Retina (tissue), 1 donor: ENCODE results near the gene HK1.
A peak's percentile ranks its signal among the peaks of the same experiment; 100 is the strongest.

Experiments
- DNase-seq: peaks from one replicate; pipeline ENCODE4 v3.0.0-alpha.2; 2016

The HK1 gene

DNA sequence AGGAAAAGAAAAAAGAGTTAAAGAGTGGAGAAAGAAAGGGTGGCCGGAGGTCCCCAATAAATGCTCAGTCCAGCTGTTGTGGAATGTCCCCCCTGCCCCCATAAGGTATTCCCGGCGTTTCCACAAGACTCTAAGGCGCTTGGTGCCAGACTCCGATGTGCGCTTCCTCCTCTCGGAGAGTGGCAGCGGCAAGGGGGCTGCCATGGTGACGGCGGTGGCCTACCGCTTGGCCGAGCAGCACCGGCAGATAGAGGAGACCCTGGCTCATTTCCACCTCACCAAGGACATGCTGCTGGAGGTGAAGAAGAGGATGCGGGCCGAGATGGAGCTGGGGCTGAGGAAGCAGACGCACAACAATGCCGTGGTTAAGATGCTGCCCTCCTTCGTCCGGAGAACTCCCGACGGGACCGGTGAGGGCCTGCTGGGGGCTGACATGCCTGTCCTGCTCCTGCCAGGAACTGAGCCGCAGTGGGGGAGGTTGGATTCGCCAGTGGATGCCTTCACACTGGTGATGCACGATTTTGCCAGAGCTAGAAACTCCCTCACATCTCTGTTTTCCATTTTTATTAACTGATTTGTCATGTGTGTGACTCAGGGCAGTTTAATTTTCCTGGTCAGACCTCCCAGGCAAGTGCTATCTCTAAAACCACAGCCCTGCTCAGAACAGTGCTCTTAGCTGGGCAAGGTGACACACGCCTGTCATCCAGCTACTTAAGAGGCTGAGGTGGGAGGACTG, 104.3 kb downstream of the HK1 start:
- no peak for DNase-seq

DNA sequence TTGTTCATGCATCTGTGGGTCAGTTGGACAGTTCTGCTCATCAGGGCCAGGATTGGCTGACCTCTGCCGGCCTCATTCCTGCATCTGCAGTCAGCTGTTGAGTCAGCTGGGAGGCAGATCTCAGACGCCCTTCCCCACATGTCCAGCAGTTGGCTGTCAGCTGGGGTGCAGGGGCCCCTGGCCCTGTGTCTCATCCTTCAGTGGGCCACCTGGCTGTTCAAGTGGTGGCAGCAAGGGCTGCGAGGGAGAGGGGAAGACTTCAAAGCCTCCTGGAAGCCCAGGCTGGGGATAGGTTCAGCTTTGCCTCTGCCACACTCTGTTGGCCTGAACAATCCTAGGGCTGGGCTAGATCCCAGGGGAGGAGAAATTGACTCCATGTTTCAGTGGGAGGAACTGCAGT, 105.3 kb downstream of the HK1 start:
- DNase-seq: peak; percentile 36

DNA sequence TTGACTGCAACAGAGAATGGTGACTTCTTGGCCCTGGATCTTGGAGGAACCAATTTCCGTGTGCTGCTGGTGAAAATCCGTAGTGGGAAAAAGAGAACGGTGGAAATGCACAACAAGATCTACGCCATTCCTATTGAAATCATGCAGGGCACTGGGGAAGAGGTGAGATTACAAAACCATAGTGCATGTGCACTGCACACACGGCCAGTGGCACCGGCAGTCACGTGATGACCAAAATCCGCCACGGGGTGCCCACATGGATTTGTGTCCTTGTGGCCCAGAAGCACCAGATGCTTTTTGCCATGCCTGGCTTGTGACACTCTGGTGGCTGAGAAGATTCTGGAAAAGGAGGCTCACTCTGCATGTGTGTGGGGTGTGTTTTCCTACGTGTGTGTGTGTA, 106.0 kb downstream of the HK1 start:
- no peak for DNase-seq

DNA sequence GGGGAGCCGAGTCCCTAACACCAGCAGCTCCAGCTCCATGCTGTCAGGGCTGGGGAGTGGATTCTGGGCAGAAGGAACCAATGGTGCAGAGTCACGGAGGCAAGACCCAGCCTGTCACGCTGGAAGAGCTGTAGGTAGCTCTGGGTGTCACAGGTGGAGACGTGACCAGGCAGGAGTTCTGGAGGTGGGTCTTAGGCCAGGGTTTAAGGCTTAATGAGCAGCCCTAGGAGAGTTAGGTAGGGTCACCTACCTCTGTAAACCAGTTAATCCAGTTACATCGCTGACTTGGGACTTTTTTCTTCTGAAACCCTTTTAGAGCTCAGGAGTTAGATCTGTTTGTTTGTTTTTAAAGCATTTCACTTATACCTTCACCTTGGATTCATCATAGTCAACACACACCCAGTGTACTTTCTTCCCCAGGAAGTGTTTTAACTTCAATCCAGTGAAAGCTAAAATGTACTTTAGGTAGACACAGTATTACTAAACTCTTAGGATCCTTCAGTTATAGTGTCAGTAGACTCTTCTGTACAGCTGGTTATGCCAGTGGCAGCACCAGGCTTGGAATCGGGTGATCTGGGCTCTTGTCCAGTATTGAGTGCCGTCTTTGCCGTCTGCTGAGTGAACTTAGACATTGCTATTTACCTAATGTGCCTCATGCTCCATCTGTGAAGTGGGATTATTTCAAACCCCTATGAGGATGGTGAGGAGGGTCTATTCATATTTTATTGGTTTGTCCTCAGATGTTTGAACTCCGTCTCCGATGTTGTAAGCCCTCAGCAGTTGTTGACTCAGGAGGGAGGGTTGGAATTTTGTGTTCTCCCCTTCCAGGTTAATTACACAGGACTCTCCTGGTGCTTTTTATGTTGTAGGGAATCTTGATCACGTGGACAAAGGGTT, 107.4 kb downstream of the HK1 start:
- DNase-seq: no peak

DNA sequence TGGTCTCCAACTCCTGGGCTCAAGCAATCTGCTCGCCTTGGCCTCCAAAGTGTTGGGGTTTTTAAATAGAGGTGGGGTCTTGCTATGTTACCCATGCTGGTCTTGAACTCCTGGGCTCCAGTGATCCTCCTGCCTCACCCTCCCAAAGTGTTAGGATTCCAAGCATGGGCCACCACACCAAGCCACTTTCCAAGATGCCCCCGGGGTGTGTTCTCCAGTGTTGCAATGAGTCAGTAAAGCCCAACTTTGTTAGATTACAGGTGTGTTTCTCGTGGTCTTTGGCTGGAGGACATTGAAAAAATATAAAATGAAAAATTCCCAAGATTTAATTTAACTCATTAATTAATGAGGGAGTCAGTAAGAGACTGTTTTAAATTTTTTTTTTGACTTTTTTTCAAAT, 109.2 kb downstream of the HK1 start:
- DNase-seq: no peak

DNA sequence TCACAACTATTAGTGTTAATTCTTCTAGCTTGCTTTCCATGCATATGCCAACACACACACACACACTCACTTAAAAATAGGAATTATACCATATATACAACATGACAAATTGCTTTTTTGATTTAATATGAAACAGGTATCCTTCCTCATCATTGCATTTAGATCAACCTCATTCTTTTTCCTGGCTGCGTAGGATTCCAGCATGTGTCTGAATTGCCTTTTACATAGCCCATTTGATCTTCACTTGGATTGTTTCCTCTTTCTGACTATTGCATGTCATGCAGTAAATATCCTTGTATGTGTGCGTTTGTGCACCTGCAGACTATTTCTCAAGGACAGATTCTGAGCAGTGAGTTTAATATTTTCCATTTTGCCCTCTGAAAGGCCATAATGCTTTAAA, 110.2 kb downstream of the HK1 start:
- no peak for DNase-seq

DNA sequence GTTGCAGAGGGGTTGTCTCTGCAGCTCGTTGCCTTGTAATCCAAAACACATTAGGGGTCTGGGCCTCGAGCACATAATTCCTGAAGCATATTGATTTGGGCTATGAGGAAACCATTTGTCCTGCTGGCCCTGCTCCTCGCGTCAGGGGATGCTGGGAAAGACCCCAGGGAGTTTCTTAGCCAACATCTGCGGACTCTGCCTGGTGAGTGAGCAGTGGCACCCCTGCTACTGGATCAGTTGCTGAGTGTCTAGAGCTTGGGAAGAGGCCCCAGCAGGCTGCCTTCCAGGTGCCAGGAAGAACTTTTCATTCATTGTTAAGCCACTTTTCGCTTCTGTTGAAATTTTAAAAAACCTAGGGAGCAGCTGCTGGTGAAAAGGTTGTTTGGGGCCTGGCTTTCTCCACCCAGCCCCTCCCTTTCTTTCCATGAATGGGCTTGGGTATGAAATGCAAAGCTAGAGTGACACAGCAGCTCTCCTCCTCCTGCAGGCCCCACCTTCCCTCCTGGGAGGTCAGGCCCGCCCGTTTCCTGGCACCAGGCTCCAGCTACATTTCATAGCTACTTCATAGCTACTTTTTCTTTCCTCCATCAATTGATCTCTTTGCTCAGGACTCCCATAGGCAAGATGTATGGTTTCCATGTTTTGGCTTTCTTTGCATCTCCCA, 111.7 kb downstream of the HK1 start:
- DNase-seq: no peak

DNA sequence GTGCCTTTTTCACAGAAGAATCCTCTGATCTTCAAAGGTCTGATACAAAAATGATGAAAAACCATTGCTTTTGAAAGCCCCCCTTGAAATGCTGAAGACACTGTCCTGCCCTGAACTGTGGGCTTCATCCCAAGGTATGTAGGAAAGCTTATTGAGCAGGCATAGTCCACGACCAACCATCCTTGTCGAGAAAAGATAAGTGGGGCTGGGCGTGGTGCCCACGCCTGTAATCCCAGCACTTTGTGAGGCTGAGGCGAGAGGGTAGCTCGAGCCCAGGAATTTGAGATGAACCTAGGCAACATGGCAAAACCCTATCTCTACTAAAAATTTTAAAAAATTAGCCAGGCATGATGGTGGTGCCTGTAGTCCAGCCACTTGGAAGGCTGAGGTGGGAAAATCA, 112.9 kb downstream of the HK1 start:
- DNase-seq: no peak

DNA sequence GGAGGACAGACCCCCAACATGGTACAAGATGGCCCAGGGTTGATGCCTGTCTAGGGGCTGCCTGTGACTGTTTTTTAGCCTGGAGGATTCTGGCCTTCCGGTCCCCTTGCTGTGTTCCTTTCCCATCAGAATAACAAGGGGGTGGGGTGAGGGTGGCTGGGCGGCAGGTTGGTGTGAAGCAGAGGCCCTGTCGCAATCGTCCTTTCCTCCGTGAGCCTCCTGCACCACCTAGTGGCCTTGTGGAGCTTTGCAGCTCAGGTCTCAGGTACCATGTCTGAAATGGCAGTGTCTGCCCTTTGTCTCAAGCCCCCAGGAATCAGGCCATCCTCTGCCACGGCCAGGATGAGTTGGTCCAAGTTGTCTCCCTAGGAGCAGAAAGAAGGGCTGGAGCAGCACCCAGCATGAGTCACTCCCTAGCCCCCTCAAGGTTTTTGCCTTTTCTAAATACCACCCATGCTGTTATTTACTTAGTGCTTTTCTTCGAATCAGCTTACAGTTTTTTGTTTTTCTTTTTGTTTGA, 114.2 kb downstream of the HK1 start:
- DNase-seq: peak; percentile 89

DNA sequence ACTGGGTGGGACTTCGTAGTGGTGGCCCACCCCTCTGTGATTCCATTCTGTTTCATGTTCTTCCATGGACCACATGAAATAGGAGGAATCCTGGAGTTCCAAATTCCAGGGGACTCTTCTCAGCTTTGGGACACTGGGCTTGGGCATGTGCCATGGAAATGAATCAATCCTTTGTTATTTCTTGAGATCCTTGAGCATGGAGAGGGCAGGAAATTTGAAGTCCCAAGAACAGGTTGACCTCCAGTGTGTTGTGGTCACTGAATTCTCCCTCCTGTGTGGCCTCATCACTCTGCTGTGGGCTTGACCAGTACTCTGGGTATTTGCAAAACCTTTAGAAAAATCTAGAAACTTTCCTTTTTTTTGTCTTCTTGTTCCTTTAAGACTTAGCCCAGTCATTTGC, 115.7 kb downstream of the HK1 start:
- DNase-seq: no peak

DNA sequence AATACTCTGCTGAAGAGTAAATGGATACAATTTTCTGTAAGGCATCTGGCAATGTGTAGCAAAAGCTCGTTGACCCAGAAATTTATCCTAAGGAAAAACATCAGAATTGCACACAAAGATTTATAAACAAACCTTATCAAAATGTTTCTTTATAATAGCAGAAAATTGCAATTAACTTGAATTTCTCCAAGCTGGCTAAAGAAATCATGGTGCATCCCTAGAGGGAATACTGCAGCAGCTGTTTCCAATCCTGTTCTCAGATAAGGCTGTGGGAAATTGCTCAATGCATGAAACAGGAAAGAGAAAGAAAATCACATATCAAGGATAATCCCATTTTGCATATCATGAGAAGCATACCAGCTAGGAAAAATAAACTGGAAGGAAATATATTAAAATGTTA, 119.7 kb downstream of the HK1 start:
- no peak for DNase-seq

DNA sequence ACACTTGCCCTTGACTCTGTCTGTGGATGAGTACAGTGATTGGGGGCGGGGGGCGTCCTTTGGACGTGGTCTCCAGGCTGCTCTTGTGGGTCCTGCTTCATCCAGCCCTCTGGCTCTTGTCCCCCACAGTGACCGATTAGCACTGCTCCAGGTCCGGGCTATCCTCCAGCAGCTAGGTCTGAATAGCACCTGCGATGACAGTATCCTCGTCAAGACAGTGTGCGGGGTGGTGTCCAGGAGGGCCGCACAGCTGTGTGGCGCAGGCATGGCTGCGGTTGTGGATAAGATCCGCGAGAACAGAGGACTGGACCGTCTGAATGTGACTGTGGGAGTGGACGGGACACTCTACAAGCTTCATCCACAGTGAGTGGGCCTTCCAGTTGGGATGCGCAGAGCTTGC, 120.2 kb downstream of the HK1 start:
- DNase-seq: no peak

DNA sequence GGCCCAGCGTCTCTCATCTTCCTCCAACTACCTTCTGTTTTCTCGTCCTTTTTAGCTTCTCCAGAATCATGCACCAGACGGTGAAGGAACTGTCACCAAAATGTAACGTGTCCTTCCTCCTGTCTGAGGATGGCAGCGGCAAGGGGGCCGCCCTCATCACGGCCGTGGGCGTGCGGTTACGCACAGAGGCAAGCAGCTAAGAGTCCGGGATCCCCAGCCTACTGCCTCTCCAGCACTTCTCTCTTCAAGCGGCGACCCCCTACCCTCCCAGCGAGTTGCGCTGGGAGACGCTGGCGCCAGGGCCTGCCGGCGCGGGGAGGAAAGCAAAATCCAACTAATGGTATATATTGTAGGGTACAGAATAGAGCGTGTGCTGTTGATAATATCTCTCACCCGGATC, 122.6 kb downstream of the HK1 start:
- no peak for DNase-seq

DNA sequence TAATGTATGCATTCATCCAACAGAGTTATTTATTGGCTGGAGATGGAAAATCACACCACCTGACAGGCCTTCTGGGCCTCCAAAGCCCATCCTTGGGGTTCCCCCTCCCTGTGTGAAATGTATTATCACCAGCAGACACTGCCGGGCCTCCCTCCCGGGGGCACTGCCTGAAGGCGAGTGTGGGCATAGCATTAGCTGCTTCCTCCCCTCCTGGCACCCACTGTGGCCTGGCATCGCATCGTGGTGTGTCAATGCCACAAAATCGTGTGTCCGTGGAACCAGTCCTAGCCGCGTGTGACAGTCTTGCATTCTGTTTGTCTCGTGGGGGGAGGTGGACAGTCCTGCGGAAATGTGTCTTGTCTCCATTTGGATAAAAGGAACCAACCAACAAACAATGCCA, 123.1 kb downstream of the HK1 start:
- DNase-seq: no peak

DNA sequence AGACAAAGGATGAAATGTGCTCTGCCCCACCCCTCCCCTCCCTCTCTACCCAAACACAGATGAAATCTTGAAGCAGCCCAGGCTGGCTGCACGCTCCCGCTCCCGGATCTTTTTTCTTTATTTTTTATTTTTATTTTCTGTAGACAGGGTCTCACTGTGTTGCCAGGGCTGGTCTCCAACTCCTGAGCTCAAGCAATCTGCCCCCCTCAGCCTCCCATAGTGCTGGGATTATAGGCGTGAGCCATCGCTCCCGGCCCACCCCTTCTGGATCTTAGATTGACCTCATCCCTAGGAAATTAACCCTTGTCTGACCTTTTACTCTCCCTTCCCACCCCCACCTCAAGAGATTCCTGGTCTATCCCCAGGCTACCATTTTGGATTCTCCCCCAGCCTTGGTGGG, 124.1 kb downstream of the HK1 start:
- no peak for DNase-seq

DNA sequence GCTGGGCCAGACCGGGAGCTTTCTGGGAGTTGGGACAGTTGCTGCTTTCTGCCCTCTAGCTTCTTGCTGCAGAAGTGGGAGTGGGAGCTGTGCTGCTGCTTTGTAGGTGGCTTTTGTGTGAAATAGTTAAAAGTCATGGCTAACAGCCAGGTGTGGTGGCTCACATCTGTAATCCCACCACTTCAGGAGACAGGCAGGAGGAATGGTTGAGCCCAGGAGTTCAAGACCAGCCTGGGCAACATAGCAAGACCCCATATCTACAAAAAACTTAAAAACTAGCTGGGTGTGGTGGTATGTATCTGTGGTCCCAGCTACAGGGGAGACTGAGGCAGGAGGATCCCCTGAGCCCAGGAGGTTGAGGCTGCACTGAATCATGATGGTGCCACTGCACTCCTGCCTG, 124.8 kb downstream of the HK1 start:
- no peak for DNase-seq

DNA sequence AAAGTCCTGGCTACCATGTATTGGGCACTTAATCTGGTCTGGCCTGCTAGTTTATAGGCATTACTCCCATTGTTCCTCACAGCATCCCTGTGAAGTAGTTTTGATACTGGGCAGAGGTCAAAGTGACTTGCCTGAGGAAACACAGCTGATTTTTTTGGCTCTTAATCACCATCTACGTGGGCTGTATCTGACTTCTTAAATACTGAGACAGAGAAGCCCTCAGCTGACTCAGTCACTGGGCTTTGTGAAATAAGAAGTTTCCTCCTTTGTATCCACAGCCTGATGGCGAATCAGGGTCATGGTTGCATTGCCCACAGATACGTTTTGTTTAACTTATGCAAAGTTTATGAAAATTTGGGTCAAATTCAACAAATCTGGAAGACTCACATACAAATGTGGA, 125.2 kb downstream of the HK1 start:
- DNase-seq: no peak

DNA sequence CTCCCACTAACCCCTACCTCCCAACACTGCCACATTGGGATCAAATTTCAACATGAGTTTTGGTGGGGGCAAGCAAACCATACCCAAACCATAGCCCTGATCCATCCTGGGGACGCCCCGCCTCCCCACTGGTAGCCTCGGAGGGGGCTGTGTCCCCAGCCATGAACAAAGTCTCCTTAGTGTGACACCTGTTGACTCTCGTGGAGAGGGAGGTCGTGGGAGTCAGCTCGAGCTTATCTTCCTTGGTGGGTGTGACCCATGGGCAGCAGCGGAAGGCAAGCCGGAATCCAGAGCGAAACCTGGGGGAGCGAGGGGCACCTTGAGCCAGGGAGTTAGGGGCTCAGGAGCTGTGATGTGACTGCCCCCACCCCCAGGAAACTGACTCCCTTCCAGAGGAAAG, 126.5 kb downstream of the HK1 start:
- no peak for DNase-seq

DNA sequence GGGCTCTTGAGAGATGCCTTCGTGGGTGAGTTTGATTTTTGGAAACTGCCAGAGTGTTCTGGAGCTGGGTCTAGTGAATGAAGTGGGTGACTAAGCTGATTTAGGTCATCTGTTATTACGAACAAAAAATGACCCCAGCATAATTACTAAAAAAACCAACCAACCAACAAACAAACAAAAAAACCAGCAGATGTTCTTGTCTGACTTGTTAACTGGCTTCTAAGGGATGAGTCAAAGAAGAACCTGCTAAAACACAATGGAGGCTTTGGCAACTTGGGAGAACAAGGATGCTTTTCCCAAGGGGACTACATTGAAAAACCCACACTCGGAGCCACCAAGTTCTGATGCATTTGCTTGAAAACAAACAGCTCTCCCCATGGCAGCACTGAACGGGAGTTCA, 126.9 kb downstream of the HK1 start:
- DNase-seq: no peak

DNA sequence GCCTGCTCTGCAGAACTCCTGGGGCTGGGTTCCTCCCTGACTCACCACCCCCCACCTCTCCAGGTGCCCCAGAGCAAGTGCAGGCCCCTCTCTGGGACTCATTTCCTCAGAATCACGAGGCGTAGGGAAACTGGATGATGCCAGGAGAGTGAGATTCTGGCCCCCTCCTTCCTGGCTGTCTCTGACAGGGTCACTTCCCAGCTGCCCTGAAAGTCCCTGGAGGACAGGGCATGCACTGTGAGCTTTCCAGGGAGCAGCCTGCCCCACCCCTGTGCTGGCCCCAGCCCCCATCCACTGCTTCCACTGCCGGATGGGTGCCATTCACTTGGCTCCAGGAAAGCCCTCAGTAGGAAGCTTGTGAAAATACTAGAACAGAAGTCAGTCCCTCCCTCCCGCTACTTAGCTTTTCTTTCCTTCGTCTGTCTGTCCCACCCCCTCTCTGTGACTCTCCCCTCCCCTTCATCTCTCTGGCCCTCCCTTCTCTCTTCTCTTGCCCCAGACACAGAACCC, 128.1 kb downstream of the HK1 start:
- no peak for DNase-seq

DNA sequence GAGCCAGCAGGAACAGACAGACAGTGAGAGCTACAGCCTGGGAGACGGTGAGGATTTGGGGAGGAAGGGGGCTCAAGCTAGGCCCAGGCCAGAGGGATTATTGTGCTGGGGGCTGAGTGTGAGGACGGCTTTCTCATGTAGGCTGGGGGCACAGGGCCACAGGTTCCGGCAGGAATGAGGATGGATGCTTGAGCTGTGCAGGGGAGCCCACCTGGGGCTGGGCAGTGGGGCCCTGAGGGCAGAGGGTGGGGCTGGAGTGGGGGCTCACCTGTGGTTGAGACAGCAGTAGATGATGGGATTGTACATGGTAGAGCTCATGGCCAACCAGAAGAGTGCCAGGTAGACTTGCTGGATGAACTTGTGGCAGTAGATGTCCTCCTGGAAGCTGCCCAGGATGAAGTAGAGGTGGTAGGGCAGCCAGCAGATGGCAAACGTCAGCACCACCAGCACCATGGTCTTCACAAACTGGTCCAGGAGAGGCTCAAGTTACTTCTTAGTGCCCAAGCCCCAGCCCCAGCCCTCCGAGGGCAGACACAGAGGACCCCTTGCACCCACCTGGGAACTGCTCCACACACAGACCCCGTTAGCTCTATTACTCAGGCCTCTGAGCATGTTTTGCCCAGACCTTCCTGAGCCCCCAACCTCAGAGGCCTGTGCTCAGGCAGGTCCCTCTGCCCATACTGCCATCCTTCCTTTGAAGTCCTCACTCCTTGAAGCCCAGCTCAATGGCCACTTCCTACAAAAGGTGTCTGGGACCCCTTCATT, 128.7 kb downstream of the HK1 start:
- peak; percentile 22 for DNase-seq

DNA sequence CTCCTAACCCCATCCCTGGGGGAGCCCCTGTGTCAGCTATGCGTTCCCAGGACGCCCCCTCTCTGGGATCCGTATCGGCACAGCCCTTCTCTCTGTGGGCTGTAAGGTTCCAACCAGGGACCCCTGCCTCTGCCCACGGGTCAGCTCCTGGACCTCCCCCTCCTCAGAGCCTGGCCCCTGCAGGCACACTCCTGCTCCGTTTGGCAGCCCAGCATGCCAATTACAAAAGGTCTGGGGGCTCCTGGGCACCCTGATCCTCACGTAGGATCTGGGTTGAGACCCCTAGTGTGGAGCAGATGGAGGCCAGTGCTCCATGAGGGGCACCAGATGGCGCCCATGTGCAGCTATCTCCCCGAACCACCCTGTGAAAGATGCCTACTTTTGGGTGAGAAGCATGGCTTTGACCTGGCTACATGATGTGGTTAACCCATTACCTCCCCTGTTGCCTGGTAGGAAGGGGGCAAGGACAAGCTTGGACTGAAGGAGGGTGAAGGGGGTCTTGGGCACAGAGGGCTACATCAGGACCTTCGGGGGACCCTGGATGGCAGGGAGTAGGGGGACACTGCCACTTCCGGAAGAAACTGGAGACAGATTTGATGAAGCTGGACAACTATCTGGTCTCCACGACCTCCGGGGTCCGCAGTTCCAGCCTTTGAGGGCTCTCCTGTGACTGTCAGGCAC, 129.5 kb downstream of the HK1 start:
- peak; percentile 64 for DNase-seq
